GM21529 (cell line): Measurements from ENCODE around the gene PID1.

Source experiments
- ATAC-seq: cut with Tn5 transposase; IDR thresholded peaks from one replicate; pipeline ENCODE4 v1.9.1; 2021; ENCODE audit not compliant: unreplicated experiment

PID1 gene

GRCh38 chr2:229032608-229033234 lies 238.4 kb downstream of the PID1 start:
- no peak for ATAC-seq

- no peak for ATAC-seq
These were observed 243.6 kb downstream of the PID1 start for GRCh38 chr2:229027353-229028105.

GRCh38 chr2:229025653-229026052 lies 245.4 kb downstream of the PID1 start:
- ATAC-seq: no peak

GRCh38 chr2:229022652-229023051 lies 248.4 kb downstream of the PID1 start:
- ATAC-seq: no peak

GRCh38 chr2:229022071-229022470 lies 249.0 kb downstream of the PID1 start:
- ATAC-seq: no peak

- no peak for ATAC-seq
These were observed 261.3 kb downstream of the PID1 start for GRCh38 chr2:229009816-229010215.

- no peak for ATAC-seq
These were observed 267.8 kb downstream of the PID1 start for GRCh38 chr2:229003256-229003655.

- no peak for ATAC-seq
These were observed 269.9 kb downstream of the PID1 start for GRCh38 chr2:229001196-229001595.

GRCh38 chr2:228999326-228999725 lies 271.8 kb downstream of the PID1 start:
- ATAC-seq: no peak

GRCh38 chr2:228988786-228989185 lies 282.3 kb downstream of the PID1 start:
- no peak for ATAC-seq

GRCh38 chr2:228987441-228988155 lies 283.5 kb downstream of the PID1 start:
- no peak for ATAC-seq

- no peak for ATAC-seq
These were observed 284.1 kb downstream of the PID1 start for GRCh38 chr2:228986961-228987360.

GRCh38 chr2:228983700-228984099 lies 287.4 kb downstream of the PID1 start:
- ATAC-seq: no peak

GRCh38 chr2:228974169-228974568 lies 296.9 kb downstream of the PID1 start:
- ATAC-seq: no peak
